HEK293 (cell line): ENCODE results near the gene ARHGEF28.

Source experiments
- CTCF ChIA-PET: fragments of 350-600 bp; formaldehyde crosslinking; extraction: SDS; loops from one replicate; lab custom pipeline; 2021; ENCODE audit warnings: antibody characterized with exemption; lab: Yijun Ruan, JAX
- POLR2A ChIA-PET: fragments of 300-600 bp; formaldehyde crosslinking; extraction: SDS; loops from one replicate; lab custom pipeline; 2020; ENCODE audit warnings: antibody characterized with exemption, inconsistent platforms; lab: Yijun Ruan, JAX
- H3K27ac ChIP-seq: fragments of 200-500 bp; sonication (Bioruptor generic); 2 replicates; pipeline ENCODE4 v1.5.1; 2014; ENCODE audit warnings: low read depth, low read length, control low read depth, inconsistent platforms; ENCODE audit errors: extremely low read depth
- H3K36me3 ChIP-seq, 2 experiments: fragments of 200-500 bp in 1 of 2; sonication (Bioruptor generic) in 1 of 2; 1 replicate in 1 of 2; 2 replicates in 1 of 2; pipeline ENCODE4 v1.5.1; 2014 to 2017; ENCODE audit warnings: inconsistent platforms in 2 of 2, low read length in 2 of 2; ENCODE audit not compliant: control insufficient read depth in 2 of 2, insufficient read depth in 1 of 2
- H3K4me1 ChIP-seq: fragments of 200-500 bp; sonication (Bioruptor generic); 2 replicates; pipeline ENCODE4 v1.5.1; 2014; ENCODE audit warnings: mild to moderate bottlenecking, low read length, inconsistent platforms; ENCODE audit not compliant: control insufficient read depth, insufficient read depth
- H3K4me3 ChIP-seq: 2 replicates; pipeline ENCODE4 v1.5.1; 2011; ENCODE audit warnings: low read depth, mild to moderate bottlenecking, control low read depth, low read length, moderate library complexity
- H3K9me3 ChIP-seq: fragments of 200-500 bp; sonication (Bioruptor generic); 2 replicates; pipeline ENCODE4 v1.5.1; 2014; ENCODE audit warnings: low read depth, low read length, inconsistent platforms; ENCODE audit not compliant: control insufficient read depth, insufficient read depth
- HIC1 ChIP-seq: fragments of 450-650 bp; formaldehyde crosslinking; IDR thresholded peaks from 2 replicates; pipeline ENCODE4 v1.5.1; 2016; ENCODE audit warnings: missing biosample characterization, missing genetic modification characterization
- IKZF3 ChIP-seq: fragments of 450-650 bp; IDR thresholded peaks from 2 replicates; pipeline ENCODE4 v1.5.0; 2018; ENCODE audit warnings: missing biosample characterization, mild to moderate bottlenecking, missing genetic modification characterization, moderate library complexity
- MZF1 ChIP-seq: fragments of 450-650 bp; formaldehyde crosslinking; IDR thresholded peaks from 2 replicates; pipeline ENCODE4 v1.5.1; 2017; ENCODE audit warnings: missing biosample characterization, missing genetic modification characterization, borderline replicate concordance
- REPIN1 ChIP-seq: fragments of 450-650 bp; formaldehyde crosslinking; IDR thresholded peaks from 2 replicates; pipeline ENCODE4 v1.5.1; 2017; ENCODE audit warnings: missing biosample characterization, missing genetic modification characterization, low read depth
- ZBTB17 ChIP-seq: fragments of 450-650 bp; formaldehyde crosslinking; IDR thresholded peaks from 2 replicates; pipeline ENCODE4 v1.5.1; 2016; ENCODE audit warnings: missing biosample characterization, missing genetic modification characterization
- ZBTB21 ChIP-seq: fragments of 450-650 bp; formaldehyde crosslinking; IDR thresholded peaks from 2 replicates; pipeline ENCODE4 v1.5.1; 2017; ENCODE audit warnings: missing biosample characterization, missing genetic modification characterization
- ZBTB8A ChIP-seq: fragments of 450-650 bp; formaldehyde crosslinking; IDR thresholded peaks from 2 replicates; pipeline ENCODE4 v1.5.1; 2016; ENCODE audit warnings: missing biosample characterization, missing genetic modification characterization
- ZNF148 ChIP-seq: fragments of 450-650 bp; formaldehyde crosslinking; IDR thresholded peaks from 2 replicates; pipeline ENCODE4 v1.5.0; 2017; ENCODE audit warnings: missing biosample characterization, missing genetic modification characterization, borderline replicate concordance
- ZNF394 ChIP-seq: fragments of 450-650 bp; formaldehyde crosslinking; IDR thresholded peaks from 2 replicates; pipeline ENCODE4 v1.5.1; 2016; ENCODE audit warnings: missing biosample characterization, missing genetic modification characterization, mild to moderate bottlenecking, moderate library complexity, borderline replicate concordance
- ZNF398 ChIP-seq: fragments of 450-650 bp; formaldehyde crosslinking; IDR thresholded peaks from 2 replicates; pipeline ENCODE4 v1.5.1; 2017; ENCODE audit warnings: missing biosample characterization, missing genetic modification characterization
- ZNF423 ChIP-seq: fragments of 450-650 bp; formaldehyde crosslinking; IDR thresholded peaks from 2 replicates; pipeline ENCODE4 v1.5.1; 2016; ENCODE audit warnings: missing biosample characterization, missing genetic modification characterization
- ZNF510 ChIP-seq: fragments of 450-650 bp; formaldehyde crosslinking; IDR thresholded peaks from 2 replicates; pipeline ENCODE4 v1.5.1; 2018; ENCODE audit warnings: mild to moderate bottlenecking, missing genetic modification characterization, missing biosample characterization; ENCODE audit not compliant: insufficient replicate concordance
- ZNF558 ChIP-seq: fragments of 450-650 bp; formaldehyde crosslinking; IDR thresholded peaks from 2 replicates; pipeline ENCODE4 v1.5.1; 2016; ENCODE audit warnings: missing biosample characterization, missing genetic modification characterization
- ZNF626 ChIP-seq: fragments of 450-650 bp; sonication (Bioruptor Pico); formaldehyde crosslinking; IDR thresholded peaks from 2 replicates; pipeline ENCODE4 v1.5.1; 2018; ENCODE audit warnings: missing biosample characterization, missing genetic modification characterization, inconsistent platforms
- ZNF664 ChIP-seq: fragments of 450-650 bp; formaldehyde crosslinking; IDR thresholded peaks from 2 replicates; pipeline ENCODE4 v1.5.1; 2016; ENCODE audit warnings: missing biosample characterization, missing genetic modification characterization
- ZSCAN16 ChIP-seq: fragments of 450-650 bp; formaldehyde crosslinking; IDR thresholded peaks from 2 replicates; pipeline ENCODE4 v1.5.1; 2016; ENCODE audit warnings: missing biosample characterization, missing genetic modification characterization
- ZSCAN30 ChIP-seq: fragments of 450-650 bp; IDR thresholded peaks from 2 replicates; pipeline ENCODE4 v1.5.1; 2018; ENCODE audit warnings: missing biosample characterization, mild to moderate bottlenecking, missing genetic modification characterization, moderate library complexity
- ZSCAN5A ChIP-seq: fragments of 450-650 bp; formaldehyde crosslinking; IDR thresholded peaks from 2 replicates; pipeline ENCODE4 v1.5.1; 2016; ENCODE audit warnings: missing biosample characterization, missing genetic modification characterization
- TF ChIP-seq, protein P1 (sequence below): fragments of 450-650 bp; formaldehyde crosslinking; optimal IDR thresholded peaks from 2 replicates; pipeline ENCODE3; 2016; ENCODE audit warnings: missing biosample characterization, mild to moderate bottlenecking, missing genetic modification characterization

ARHGEF28 gene

DNA sequence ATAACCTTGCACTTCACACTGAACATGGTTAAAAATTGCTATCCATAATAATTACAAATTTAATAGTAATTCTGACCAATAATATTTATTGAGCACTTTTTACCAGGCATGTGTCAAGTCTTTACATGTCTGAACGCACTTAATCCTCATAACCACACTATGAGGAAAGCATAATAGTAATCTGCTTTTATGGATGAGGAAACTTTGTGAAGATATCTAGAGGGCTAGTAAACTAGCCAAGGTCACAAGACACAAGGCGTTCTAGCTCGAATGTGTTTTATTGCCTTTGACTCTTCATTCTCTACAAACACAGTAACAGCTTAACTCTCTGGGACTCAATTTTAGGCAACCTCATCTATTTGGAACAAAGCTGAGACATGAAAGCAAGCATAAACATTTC, 205.1 kb downstream of the ARHGEF28 start:
- POLR2A ChIA-PET, result no interaction called here
- Histone ChIP-seq H3K4me1 (peaks cover 6% of the 10 kb centered on the region; the same call in 1 of the 2 replicates), H3K27ac (no peak overlapping the region), H3K36me3 (peaks cover 0 to 5% of the 10 kb centered on the region in 2 experiments; a peak in 1 of 3 replicates), H3K4me3 (no peak overlapping the region)
- CTCF ChIA-PET, result interaction anchor here (0.5 to 0.9 kb wide), 2 partner anchors 13 to 708 kb away, joined by 3 read pairs; no protein-coding TSS in a partner anchor
- TF ChIP-seq ZNF394 (tag by site-specific recombination) (no peak), ZNF626 (no peak), MZF1 (tag by site-specific recombination) (no peak), ZNF558 (tag by site-specific recombination) (no peak), ZNF148 (tag by site-specific recombination) (no peak), ZNF510 (tag by site-specific recombination) (no peak), ZNF398 (no peak), ZNF664 (tag by site-specific recombination) (no peak), HIC1 (tag by site-specific recombination) (no peak), ZSCAN5A (tag by site-specific recombination) (no peak), ZBTB17 (tag by site-specific recombination) (no peak), IKZF3 (no peak), ZSCAN30 (tag by site-specific recombination) (no peak), ZSCAN16 (tag by site-specific recombination) (no peak), REPIN1 (tag by site-specific recombination) (no peak)
- TF ChIP-seq, all 188 proteins: peak for 0
- no peaks in the 10 kb centered on the region for H3K9me3 ChIP-seq

DNA sequence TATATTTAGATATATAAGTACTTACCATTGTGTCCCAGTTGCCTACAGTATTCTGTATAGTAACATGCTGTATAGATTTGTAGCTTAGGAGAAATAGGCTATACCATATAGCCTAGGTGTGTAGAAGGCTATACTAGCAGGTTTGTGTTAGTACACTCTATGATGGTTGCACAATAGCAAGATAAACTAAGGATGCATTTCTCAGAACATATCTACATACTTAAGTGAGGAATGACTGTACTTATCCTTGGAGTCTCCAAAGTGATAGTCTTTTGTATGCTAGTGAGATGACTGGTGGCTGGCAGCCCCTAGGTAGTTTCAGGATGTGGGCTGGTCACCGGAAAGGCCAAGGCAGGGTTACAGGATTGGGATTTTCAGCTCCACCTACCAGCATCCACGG, 208.7 kb downstream of the ARHGEF28 start:
- ChIA-PET CTCF (interaction anchor here (0.5 kb wide), 1 partner anchor 11 kb away, joined by 3 read pairs; no protein-coding TSS in a partner anchor), POLR2A (no interaction called here)
- Histone ChIP-seq H3K36me3 (peaks cover 0 to 5% of the 10 kb centered on the region in 2 experiments; a peak in 1 of 3 replicates), H3K4me3 (no peak overlapping the region), H3K4me1 (no peaks in the 10 kb centered on the region), H3K27ac (no peak overlapping the region), H3K9me3 (no peaks in the 10 kb centered on the region)
- TF ChIP-seq ZNF423 (tag by site-specific recombination) (no peak), ZBTB21 (tag by site-specific recombination) (no peak), ZBTB8A (tag by site-specific recombination) (no peak)
- TF ChIP-seq, protein P1, sequence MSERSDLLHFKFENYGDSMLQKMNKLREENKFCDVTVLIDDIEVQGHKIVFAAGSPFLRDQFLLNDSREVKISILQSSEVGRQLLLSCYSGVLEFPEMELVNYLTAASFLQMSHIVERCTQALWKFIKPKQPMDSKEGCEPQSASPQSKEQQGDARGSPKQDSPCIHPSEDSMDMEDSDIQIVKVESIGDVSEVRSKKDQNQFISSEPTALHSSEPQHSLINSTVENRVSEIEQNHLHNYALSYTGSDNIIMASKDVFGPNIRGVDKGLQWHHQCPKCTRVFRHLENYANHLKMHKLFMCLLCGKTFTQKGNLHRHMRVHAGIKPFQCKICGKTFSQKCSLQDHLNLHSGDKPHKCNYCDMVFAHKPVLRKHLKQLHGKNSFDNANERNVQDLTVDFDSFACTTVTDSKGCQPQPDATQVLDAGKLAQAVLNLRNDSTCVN (tag by site-specific recombination), result no peak
